ENCODE data around the gene SP9.

The SP9 gene

DNA sequence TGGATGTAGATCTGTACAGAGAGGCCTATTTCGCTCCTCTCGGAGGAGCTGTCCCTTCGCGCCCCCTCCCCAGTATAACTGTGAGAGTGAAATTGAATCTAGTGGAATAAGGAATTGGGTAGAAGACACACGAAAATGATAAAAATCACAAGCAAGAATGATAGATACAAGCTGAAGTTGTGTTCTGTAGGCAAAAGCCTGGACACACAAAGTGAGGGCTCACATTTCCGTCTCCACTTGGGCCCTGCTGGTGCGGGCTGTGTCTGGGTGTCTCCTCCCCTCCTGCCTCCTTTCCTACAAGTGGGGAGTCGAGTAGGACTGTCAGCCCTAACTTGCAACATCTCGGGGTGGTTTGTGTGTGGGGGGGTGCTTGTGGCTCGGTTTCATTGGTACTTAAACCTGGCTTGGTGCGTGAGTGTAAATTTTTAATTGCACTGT, 457 bp upstream of the SP9 start:
- TF ChIP-seq, protein P1, sequence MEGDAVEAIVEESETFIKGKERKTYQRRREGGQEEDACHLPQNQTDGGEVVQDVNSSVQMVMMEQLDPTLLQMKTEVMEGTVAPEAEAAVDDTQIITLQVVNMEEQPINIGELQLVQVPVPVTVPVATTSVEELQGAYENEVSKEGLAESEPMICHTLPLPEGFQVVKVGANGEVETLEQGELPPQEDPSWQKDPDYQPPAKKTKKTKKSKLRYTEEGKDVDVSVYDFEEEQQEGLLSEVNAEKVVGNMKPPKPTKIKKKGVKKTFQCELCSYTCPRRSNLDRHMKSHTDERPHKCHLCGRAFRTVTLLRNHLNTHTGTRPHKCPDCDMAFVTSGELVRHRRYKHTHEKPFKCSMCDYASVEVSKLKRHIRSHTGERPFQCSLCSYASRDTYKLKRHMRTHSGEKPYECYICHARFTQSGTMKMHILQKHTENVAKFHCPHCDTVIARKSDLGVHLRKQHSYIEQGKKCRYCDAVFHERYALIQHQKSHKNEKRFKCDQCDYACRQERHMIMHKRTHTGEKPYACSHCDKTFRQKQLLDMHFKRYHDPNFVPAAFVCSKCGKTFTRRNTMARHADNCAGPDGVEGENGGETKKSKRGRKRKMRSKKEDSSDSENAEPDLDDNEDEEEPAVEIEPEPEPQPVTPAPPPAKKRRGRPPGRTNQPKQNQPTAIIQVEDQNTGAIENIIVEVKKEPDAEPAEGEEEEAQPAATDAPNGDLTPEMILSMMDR (IDR thresholded peaks at IDR 0.05): no peak
- DNase-seq (ENCODE audit: low spot score): no peak
- H3K27ac ChIP-seq: no peak overlapping the region
- H3K4me3 ChIP-seq: peak overlapping the region; percentile 50

DNA sequence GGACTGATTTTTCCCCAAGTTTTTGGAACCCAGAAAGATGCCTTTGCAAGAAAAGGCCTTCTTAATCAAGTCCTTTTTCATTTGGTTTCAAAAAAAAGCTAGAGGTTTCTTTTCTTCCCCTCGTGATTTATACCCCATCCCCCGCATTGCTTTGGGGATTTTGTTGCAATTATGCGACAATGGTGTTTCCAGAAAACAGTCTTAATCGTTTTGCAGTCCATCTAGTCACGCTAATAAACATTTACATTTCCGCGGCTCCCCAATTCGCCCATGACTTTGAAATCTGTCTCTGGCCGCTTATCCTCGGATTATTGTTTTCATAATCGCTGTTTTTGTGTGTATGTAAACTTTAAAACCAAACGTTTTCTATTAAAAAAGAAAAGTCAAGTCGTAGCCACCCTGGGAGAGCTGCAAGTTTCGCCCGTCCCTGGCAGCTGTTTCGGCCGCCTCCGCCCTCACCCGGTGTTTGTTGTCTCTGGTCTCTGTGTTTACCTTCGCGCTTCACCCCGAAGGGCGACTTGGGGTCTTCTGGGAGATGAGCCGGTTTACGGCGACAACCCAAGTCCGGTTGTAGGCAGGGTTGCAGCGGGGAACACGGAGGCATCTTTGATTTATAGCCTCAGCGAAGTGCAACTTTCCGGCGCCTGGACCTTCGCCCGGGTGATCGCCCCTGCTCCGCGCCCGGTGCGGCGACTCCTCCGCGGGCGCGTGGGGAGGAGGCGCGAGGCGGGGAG, 667 bp downstream of the SP9 start:
- no peak overlapping the region for H3K27ac ChIP-seq
- TF ChIP-seq, protein P1 (IDR thresholded peaks at IDR 0.05): no peak
- no peak for DNase-seq (ENCODE audit: low spot score)
- peak overlapping the region; percentile 68 for H3K4me3 ChIP-seq

DNA sequence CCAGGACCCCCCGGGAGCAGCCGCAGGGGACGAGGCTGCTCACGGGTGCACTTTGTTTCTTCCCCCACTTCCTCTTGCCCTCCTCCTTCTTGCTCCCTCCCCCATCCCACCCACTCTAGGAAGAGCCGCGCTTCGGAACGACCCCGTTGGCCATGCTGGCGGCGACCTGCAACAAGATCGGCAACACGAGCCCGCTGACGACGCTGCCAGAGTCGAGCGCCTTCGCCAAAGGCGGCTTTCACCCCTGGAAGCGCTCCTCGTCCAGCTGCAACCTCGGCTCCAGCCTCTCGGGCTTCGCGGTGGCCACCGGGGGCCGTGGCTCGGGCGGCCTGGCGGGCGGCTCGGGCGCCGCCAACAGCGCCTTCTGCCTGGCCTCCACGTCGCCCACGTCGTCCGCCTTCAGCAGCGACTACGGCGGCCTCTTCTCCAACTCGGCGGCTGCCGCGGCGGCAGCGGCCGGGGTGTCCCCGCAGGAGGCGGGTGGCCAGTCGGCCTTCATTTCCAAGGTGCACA, 1.3 kb downstream of the SP9 start:
- no peak for DNase-seq (ENCODE audit: low spot score)
- Histone ChIP-seq H3K4me3 (peak overlapping the region; percentile 68), H3K27ac (no peak overlapping the region)
- TF ChIP-seq, protein P1 (IDR thresholded peaks at IDR 0.05): no peak

DNA sequence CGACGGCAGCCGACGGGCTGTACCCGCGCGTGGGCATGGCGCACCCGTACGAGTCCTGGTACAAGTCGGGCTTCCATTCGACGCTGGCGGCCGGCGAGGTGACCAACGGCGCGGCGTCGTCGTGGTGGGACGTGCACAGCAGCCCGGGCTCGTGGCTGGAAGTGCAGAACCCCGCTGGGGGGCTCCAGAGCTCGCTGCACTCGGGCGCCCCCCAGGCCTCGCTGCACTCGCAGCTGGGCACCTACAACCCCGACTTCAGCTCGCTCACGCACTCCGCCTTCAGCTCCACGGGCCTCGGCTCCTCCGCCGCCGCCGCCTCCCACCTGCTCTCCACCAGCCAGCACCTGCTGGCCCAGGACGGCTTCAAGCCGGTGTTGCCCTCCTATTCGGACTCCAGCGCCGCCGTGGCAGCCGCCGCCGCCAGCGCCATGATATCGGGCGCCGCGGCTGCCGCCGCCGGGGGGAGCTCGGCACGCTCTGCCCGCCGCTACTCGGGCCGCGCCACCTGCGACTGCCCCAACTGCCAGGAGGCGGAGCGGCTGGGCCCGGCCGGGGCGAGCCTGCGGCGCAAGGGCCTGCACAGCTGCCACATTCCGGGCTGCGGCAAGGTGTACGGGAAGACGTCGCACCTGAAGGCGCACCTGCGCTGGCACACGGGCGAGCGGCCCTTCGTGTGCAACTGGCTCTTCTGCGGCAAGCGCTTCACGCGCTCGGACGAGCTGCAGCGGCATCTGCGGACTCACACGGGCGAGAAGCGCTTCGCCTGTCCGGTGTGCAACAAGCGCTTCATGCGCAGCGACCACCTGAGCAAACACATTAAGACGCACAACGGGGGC, 2.0 kb downstream of the SP9 start:
- H3K27ac ChIP-seq: no peak overlapping the region
- no peak for DNase-seq (ENCODE audit: low spot score)
- TF ChIP-seq, protein P1 (IDR thresholded peaks at IDR 0.05): no peak
- peak overlapping the region; percentile 68 for H3K4me3 ChIP-seq

DNA sequence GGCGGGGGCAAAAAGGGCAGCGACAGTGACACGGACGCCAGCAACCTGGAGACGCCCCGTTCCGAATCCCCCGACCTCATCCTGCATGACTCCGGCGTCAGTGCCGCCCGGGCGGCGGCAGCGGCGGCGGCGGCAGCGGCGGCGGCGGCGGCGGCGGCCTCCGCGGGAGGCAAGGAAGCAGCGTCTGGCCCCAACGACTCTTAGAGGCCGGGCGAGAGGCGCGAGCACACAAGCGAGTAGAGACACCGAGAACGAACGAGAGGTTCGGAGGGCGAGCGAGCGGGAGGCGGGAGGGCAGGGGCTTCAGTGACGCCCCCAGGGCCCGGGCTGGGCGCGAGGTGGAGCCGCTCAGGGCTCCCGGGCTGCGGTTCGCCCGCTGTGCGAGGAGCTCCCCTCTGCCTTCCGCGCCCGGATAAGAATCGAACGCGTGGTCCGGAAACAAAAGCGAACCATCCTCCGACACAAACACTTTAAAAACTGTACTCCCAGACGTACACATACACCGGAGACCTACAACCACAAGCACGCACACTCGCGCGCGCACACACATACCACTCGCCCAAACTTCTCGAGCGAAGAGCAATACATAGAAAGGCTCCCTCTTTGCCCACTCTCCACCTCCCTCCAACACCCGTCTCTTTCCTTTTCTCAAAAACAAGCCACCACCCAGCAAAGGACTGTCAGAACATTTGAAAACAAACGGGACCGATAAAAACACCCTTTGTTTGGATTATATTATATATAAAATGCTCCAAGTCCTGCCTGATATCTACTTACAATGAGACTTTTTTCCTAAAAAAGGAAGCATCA, 2.8 kb downstream of the SP9 start:
- peak overlapping the region; percentile 68 for H3K4me3 ChIP-seq
- H3K27ac ChIP-seq: no peak overlapping the region
- TF ChIP-seq, protein P1 (IDR thresholded peaks at IDR 0.05): no peak
- DNase-seq (ENCODE audit: low spot score): no peak

DNA sequence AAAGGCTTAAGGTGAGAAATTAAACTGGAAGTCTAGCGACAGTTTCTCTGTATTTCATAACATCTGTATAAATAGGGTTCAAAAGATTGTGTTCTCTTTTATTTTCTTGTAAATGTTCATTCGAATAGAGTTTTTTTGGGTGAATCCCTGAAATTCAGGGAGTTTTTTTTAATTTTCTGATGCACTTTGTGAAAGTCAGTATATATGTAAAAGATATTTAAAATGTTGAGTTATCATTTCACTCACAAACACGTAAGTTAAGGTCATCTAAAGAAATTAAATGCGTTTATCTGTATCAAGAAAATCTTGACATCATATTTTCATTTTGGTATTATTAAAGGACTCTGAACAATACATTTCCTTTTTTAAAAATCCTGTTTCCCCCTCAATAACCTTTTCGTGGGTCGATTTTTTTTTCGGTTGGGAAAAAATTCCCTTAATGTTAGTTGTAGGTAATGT, 3.4 kb downstream of the SP9 start:
- DNase-seq (ENCODE audit: low spot score): no peak
- no peak overlapping the region for H3K27ac ChIP-seq
- H3K4me3 ChIP-seq: no peak overlapping the region
- TF ChIP-seq, protein P1 (IDR thresholded peaks at IDR 0.05): no peak

Data from coronary artery (tissue), 2 donors.